B cell (primary cell): ENCODE results near the gene PPM1M. TPM values are rescaled to one million over a fixed set of nuclear protein-coding genes. Genes with fewer than 3 reads are reported as not detected.

Experiments
- ATAC-seq: fragments of 200-7000 bp; cut with Tn5 transposase; one replicate; pipeline ENCODE4 v1.10.0; 2021; ENCODE audit warnings: low read depth, mild to moderate bottlenecking, moderate number of reproducible peaks, moderate library complexity
- CTCF ChIA-PET: fragments of 350-600 bp; sonication (Branson Sonifier 250); formaldehyde crosslinking; loops from one replicate; lab custom pipeline; 2021; ENCODE audit warnings: antibody characterized with exemption, inconsistent platforms; lab: Charles Lee
- POLR2A ChIA-PET: fragments of 350-600 bp; sonication (Branson Sonifier 250); formaldehyde crosslinking; loops from one replicate; lab custom pipeline; 2021; ENCODE audit warnings: antibody characterized with exemption; lab: Charles Lee
- DNase-seq: peaks from one replicate; pipeline ENCODE4 v3.0.0; 2013
- H2AFZ ChIP-seq: 2 replicates; pipeline ENCODE4 v1.6.1; 2012; ENCODE audit warnings: mild to moderate bottlenecking, low read depth, low read length; ENCODE audit not compliant: insufficient read depth, poor library complexity, severe bottlenecking
- H3K27ac ChIP-seq, 2 donors: 1 replicate in 1 of 2; 2 replicates in 1 of 2; pipeline ENCODE4 v1.5.1; 2012 to 2013; ENCODE audit warnings: low read length in 2 of 2, mild to moderate bottlenecking in 2 of 2, moderate library complexity in 1 of 2
- H3K27me3 ChIP-seq, 4 experiments: fragments of 200-600 bp in 1 of 4; sonication (generic) in 1 of 4; replicated peaks in 1 of 4; 1 replicate in 2 of 4; 2 replicates in 2 of 4; pipeline versions ENCODE4 v1.6.1 to v1.7.0; 2013 to 2016; ENCODE audit warnings: low read length in 3 of 4, mild to moderate bottlenecking in 2 of 4, mixed read lengths in 1 of 4, moderate library complexity in 1 of 4; ENCODE audit not compliant: insufficient read depth in 4 of 4, control insufficient read depth in 3 of 4; ENCODE audit errors: control extremely low read depth in 1 of 4
- H3K36me3 ChIP-seq, 2 experiments: replicated peaks in 1 of 2; 1 replicate in 1 of 2; 2 replicates in 1 of 2; pipeline versions ENCODE4 v1.6.1 to v1.7.1; 2013; ENCODE audit warnings: low read length in 1 of 2; ENCODE audit not compliant: insufficient read depth in 2 of 2, control insufficient read depth in 1 of 2; ENCODE audit errors: control extremely low read depth in 1 of 2, extremely low read depth in 1 of 2
- H3K4me1 ChIP-seq, 2 donors: fragments of 200-600 bp in 1 of 2; sonication (generic) in 1 of 2; 1 replicate in 1 of 2; 2 replicates in 1 of 2; pipeline versions ENCODE4 v1.5.1 to v1.6.1; 2013 to 2017; ENCODE audit warnings: low read length in 2 of 2; ENCODE audit not compliant: control insufficient read depth in 2 of 2, insufficient read depth in 2 of 2
- H3K4me2 ChIP-seq: replicated peaks from 2 replicates; pipeline ENCODE3; 2012; ENCODE audit warnings: mild to moderate bottlenecking, low read depth, low read length; ENCODE audit not compliant: poor library complexity, severe bottlenecking
- H3K4me3 ChIP-seq, 5 experiments: fragments of 200-600 bp in 1 of 5; sonication (generic) in 1 of 5; 1 replicate in 3 of 5; 2 replicates in 2 of 5; pipeline versions ENCODE4 v1.5.1 to v1.7.0; 2011 to 2016; ENCODE audit warnings: low read length in 4 of 5, mild to moderate bottlenecking in 4 of 5, low read depth in 2 of 5, control low read depth in 1 of 5, moderate library complexity in 1 of 5; ENCODE audit not compliant: insufficient read depth in 1 of 5; ENCODE audit errors: control extremely low read depth in 1 of 5, extremely low read depth in 1 of 5
- H3K79me2 ChIP-seq: fragments of 200-600 bp; sonication (generic); one replicate; pipeline ENCODE4 v1.6.0; 2016; ENCODE audit warnings: low read length; ENCODE audit not compliant: control insufficient read depth, insufficient read depth
- H3K9ac ChIP-seq: fragments of 200-600 bp; sonication (generic); 2 replicates; pipeline ENCODE4 v1.6.1; 2017; ENCODE audit warnings: mild to moderate bottlenecking, low read length, moderate library complexity
- H3K9me3 ChIP-seq, 3 donors: one replicate each; pipeline versions ENCODE4 v1.6.1 to v1.7.1; 2013; ENCODE audit warnings: low read length in 2 of 3; ENCODE audit not compliant: control insufficient read depth in 2 of 3, insufficient read depth in 1 of 3; ENCODE audit errors: control extremely low read depth in 1 of 3
- H4K20me1 ChIP-seq: 2 replicates; pipeline ENCODE4 v1.6.0; 2012; ENCODE audit warnings: mild to moderate bottlenecking, low read length; ENCODE audit not compliant: insufficient read depth, control insufficient read depth, poor library complexity, severe bottlenecking
- H3K27ac Mint-ChIP-seq: one replicate; pipeline ENCODE4 v1.8.0; 2021; ENCODE audit warnings: mixed read lengths
- H3K27me3 Mint-ChIP-seq: one replicate; pipeline ENCODE4 v1.8.0; 2021; ENCODE audit warnings: mixed read lengths
- H3K4me1 Mint-ChIP-seq: one replicate; pipeline ENCODE4 v1.8.0; 2021; ENCODE audit warnings: mixed read lengths
- H3K4me3 Mint-ChIP-seq: one replicate; pipeline ENCODE4 v1.8.0; 2021; ENCODE audit warnings: mixed read lengths
- H3K9me3 Mint-ChIP-seq: one replicate; pipeline ENCODE4 v1.8.0; 2022; ENCODE audit warnings: mixed read lengths; ENCODE audit not compliant: insufficient read depth
- CTCF ChIP-seq: fragments of 200-600 bp; IDR thresholded peaks from one replicate; pipeline ENCODE4 v1.8.0; 2022; ENCODE audit warnings: antibody characterized with exemption, mild to moderate bottlenecking
- EZH2 ChIP-seq: IDR thresholded peaks from 2 replicates; pipeline ENCODE4 v1.6.1; 2012; ENCODE audit warnings: borderline replicate concordance, low read depth, mild to moderate bottlenecking, moderate library complexity, low read length; ENCODE audit not compliant: insufficient read depth, poor library complexity, severe bottlenecking
- WGBS: methylation state at CpG from one replicate; pipeline ENCODE4 v1.1.5; 2013; ENCODE audit warnings: missing lambda C conversion rate; ENCODE audit not compliant: insufficient coverage; 5-methylcytosine and 5-hydroxymethylcytosine counted together
- intact Hi-C: fragments of 100-400 bp; cut with micrococcal nuclease; formaldehyde crosslinking; loops from one replicate; pipeline ENCODE4 v1.10.0; 2022
- polyA plus RNA-seq: library from polyadenylated mRNA; depleted of rRNA; stranded (reverse); fragments of >200 nt; gene quantifications from 2 replicates; pipeline ENCODE4 v1.2.3, GENCODE V29; 2012
- total RNA-seq, 2 donors: library from RNA; stranded (reverse); fragments of 120-200 nt in 1 of 2; gene quantifications; 1 replicate in 1 of 2; 2 replicates in 1 of 2; pipeline versions ENCODE4 v1.2.3 to v1.2.4, GENCODE V29; 2013 to 2022

Gene PPM1M
- total and polyA plus RNA-seq, 2 donors (not counting 1 experiment from before 2014, with no cell fraction given): 45.0 to 65.2 TPM

- ATAC-seq (no peak), DNase-seq (peak; percentile 53)
- peak overlapping the region; percentile 2 to 40 for H3K27ac ChIP-seq
- no peak overlapping the region for H2AFZ ChIP-seq
- H4K20me1 ChIP-seq: no peaks in the 10 kb centered on the region
- ChIA-PET CTCF (interaction anchor here (0.6 to 2.4 kb wide), 2 partner anchors 16 to 28 kb away, joined by 6 to 13 read pairs; no protein-coding TSS in a partner anchor), POLR2A (interaction anchor here (0.7 to 0.9 kb wide), 2 partner anchors 31 to 94 kb away, joined by 4 to 5 read pairs; partner anchors contain the start of gene WDR82)
- no peaks in the 10 kb centered on the region for H3K79me2 ChIP-seq
- peaks cover 56% of the 10 kb centered on the region for H3K4me1 Mint-ChIP-seq
- H3K4me3 ChIP-seq: no peak overlapping the region
- intact Hi-C loops: no loop called here
- H3K4me1 ChIP-seq: peaks cover 38 to 46% of the 10 kb centered on the region in 2 donors
- H3K36me3 ChIP-seq: peaks cover 0 to 32% of the 10 kb centered on the region in 2 experiments
- 95% methylated on average over 7 of the region's 7 CpGs for WGBS
- no peaks in the 10 kb centered on the region for H3K27me3 Mint-ChIP-seq
- H3K4me3 Mint-ChIP-seq: peak overlapping the region; percentile 84
- TF ChIP-seq CTCF: no peak
- TF ChIP-seq EZH2: no peak
- H3K4me2 ChIP-seq: peak overlapping the region; percentile 92
- no peak overlapping the region for H3K9ac ChIP-seq
- no peaks in the 10 kb centered on the region for H3K9me3 ChIP-seq
- no peaks in the 10 kb centered on the region for H3K9me3 Mint-ChIP-seq
- H3K27ac Mint-ChIP-seq: peak overlapping the region; percentile 86
- no peaks in the 10 kb centered on the region for H3K27me3 ChIP-seq
These were observed 2.0 kb downstream of the PPM1M start for GRCh38 chr3:52247409-52248164.

GRCh38 chr3:52248165-52248541, 2.6 kb downstream of the PPM1M start:
- H3K4me3 Mint-ChIP-seq: no peak overlapping the region
- CTCF ChIA-PET: interaction anchor here (0.5 to 2.4 kb wide), 3 partner anchors 16 to 38 kb away, joined by 4 to 13 read pairs (median 6); no protein-coding TSS in a partner anchor
- no peaks in the 10 kb centered on the region for H3K9me3 Mint-ChIP-seq
- H3K79me2 ChIP-seq: no peaks in the 10 kb centered on the region
- H3K27ac ChIP-seq: peak overlapping the region; percentile 2 to 40
- POLR2A ChIA-PET: interaction anchor here (0.7 to 1.3 kb wide), 3 partner anchors 9 to 93 kb away, joined by 4 to 6 read pairs (median 5); partner anchors contain the start of genes TWF2 and WDR82
- peaks cover 58% of the 10 kb centered on the region for H3K4me1 Mint-ChIP-seq
- H3K27ac Mint-ChIP-seq: peak overlapping the region; percentile 76
- H3K36me3 ChIP-seq: peaks cover 0 to 33% of the 10 kb centered on the region in 2 experiments
- H3K9ac ChIP-seq: no peak overlapping the region
- H2AFZ ChIP-seq: no peak overlapping the region
- no peaks in the 10 kb centered on the region for H3K27me3 ChIP-seq
- ATAC-seq: no peak
- intact Hi-C loops: no loop called here
- WGBS: 98% methylated on average over 10 of the region's 10 CpGs
- H3K9me3 ChIP-seq: no peaks in the 10 kb centered on the region
- no peak for DNase-seq
- TF ChIP-seq CTCF (no peak), EZH2 (no peak)
- no peaks in the 10 kb centered on the region for H3K27me3 Mint-ChIP-seq
- no peak overlapping the region for H3K4me2 ChIP-seq
- no peak overlapping the region for H3K4me3 ChIP-seq
- H3K4me1 ChIP-seq: peaks cover 43 to 52% of the 10 kb centered on the region in 2 donors
- no peaks in the 10 kb centered on the region for H4K20me1 ChIP-seq
